Vagina (tissue), 2 donors: ENCODE results near the gene TMEM131L. TPM values are rescaled to one million over a fixed set of nuclear protein-coding genes. Genes with fewer than 3 reads are reported as not detected.
"Not testable (repeated sequence)": the region's sequence is repeated elsewhere in the genome, so short reads cannot be mapped to it uniquely, and the experiment has no call there.

ENCODE experiments used
- DNase-seq, 2 donors: peaks; one replicate each; pipeline ENCODE4 v3.0.0-alpha.2; 2017; ENCODE audit errors: extremely low spot score in 2 of 2
- H3K27ac ChIP-seq: fragments of 200-600 bp; sonication (generic); one replicate; pipeline ENCODE4 v1.5.1; 2019
- H3K27me3 ChIP-seq: fragments of 200-600 bp; sonication (generic); one replicate; pipeline ENCODE4 v1.5.1; 2019
- H3K36me3 ChIP-seq, 2 donors: fragments of 200-600 bp; sonication (generic); one replicate each; pipeline ENCODE4 v1.5.1; 2017 to 2019
- H3K4me1 ChIP-seq: fragments of 200-600 bp; sonication (generic); one replicate; pipeline ENCODE4 v1.5.1; 2019
- H3K4me3 ChIP-seq, 2 donors: fragments of 200-600 bp; sonication (generic); 1 replicate in 1 of 2; 2 replicates in 1 of 2; pipeline ENCODE4 v1.5.1; 2016 to 2019
- H3K9me3 ChIP-seq: fragments of 200-600 bp; sonication (generic); one replicate; pipeline ENCODE4 v1.5.1; 2019
- CTCF ChIP-seq, 3 experiments: fragments of 450-650 bp in 2 of 3; fragments of 200-600 bp in 1 of 3; sonication (generic) in 1 of 3; IDR thresholded peaks; one replicate each; pipeline ENCODE4 v1.5.1; 2017 to 2019; ENCODE audit warnings: antibody characterized with exemption in 3 of 3, mild to moderate bottlenecking in 2 of 3, moderate library complexity in 2 of 3
- POLR2A ChIP-seq, 2 donors: fragments of 450-650 bp; IDR thresholded peaks; one replicate each; pipeline ENCODE4 v1.6.1; 2017; ENCODE audit warnings: antibody characterized with exemption in 2 of 2, mild to moderate bottlenecking in 2 of 2, moderate library complexity in 2 of 2
- POLR2AphosphoS5 ChIP-seq, 2 donors: sonication (generic); formaldehyde crosslinking; IDR thresholded peaks; one replicate each; pipeline ENCODE4 v1.9.0; 2017; ENCODE audit warnings: antibody characterized with exemption in 2 of 2, mild to moderate bottlenecking in 2 of 2, low read depth in 1 of 2; ENCODE audit not compliant: insufficient read depth in 1 of 2
- intact Hi-C: fragments of 100-400 bp; cut with DNase I; formaldehyde crosslinking; loops from one replicate; pipeline ENCODE4 v1.15.1; 2023
- total RNA-seq: library from RNA; depleted of rRNA; stranded (reverse); fragments of >200 nt; gene quantifications from one replicate; pipeline ENCODE4 v1.2.3, GENCODE V29; 2016

The TMEM131L gene
- total RNA-seq, 1 donor from 2014 or later: 17.7 TPM

- H3K36me3 ChIP-seq: no peaks in the 10 kb centered on the region
- intact Hi-C loops: no loop called here
Observed at GRCh38 chr4:153451911-153452657, 14.1 kb upstream of the TMEM131L start.

GRCh38 chr4:153452658-153453378 is 13.3 kb upstream of the TMEM131L start:
- no peaks in the 10 kb centered on the region for H3K36me3 ChIP-seq
- no peaks in the 10 kb centered on the region for H3K4me1 ChIP-seq
- no peak for DNase-seq
- H3K27me3 ChIP-seq: no peaks in the 10 kb centered on the region
- no peaks in the 10 kb centered on the region for H3K9me3 ChIP-seq
- H3K27ac ChIP-seq: no peak overlapping the region
- TF ChIP-seq POLR2A (IDR thresholded peaks at IDR 0.05): no peak
- TF ChIP-seq POLR2AphosphoS5 (IDR thresholded peaks at IDR 0.05; ENCODE audit: insufficient read depth in 1 of 2, low read depth in 1 of 2): no peak
- TF ChIP-seq CTCF (IDR thresholded peaks at IDR 0.05): no peak
- H3K4me3 ChIP-seq: no peak overlapping the region
- intact Hi-C loops: no loop called here

More at GRCh38 chr4:153451911-153452657, 14.1 kb upstream of the TMEM131L start:
- H3K27me3 ChIP-seq: no peaks in the 10 kb centered on the region
- H3K4me1 ChIP-seq: no peaks in the 10 kb centered on the region
- no peak overlapping the region for H3K27ac ChIP-seq
- H3K4me3 ChIP-seq: no peak overlapping the region
- no peak for DNase-seq
- TF ChIP-seq CTCF (IDR thresholded peaks at IDR 0.05) (no peak), POLR2A (IDR thresholded peaks at IDR 0.05) (no peak), POLR2AphosphoS5 (IDR thresholded peaks at IDR 0.05; ENCODE audit: insufficient read depth in 1 of 2, low read depth in 1 of 2) (no peak)
- no peaks in the 10 kb centered on the region for H3K9me3 ChIP-seq

- intact Hi-C loops: no loop called here
- Histone ChIP-seq H3K27ac (no peak overlapping the region), H3K36me3 (no peaks in the 10 kb centered on the region), H3K27me3 (no peaks in the 10 kb centered on the region), H3K9me3 (no peaks in the 10 kb centered on the region), H3K4me1 (no peaks in the 10 kb centered on the region), H3K4me3 (no peak overlapping the region)
- no peak for DNase-seq
- TF ChIP-seq POLR2A (IDR thresholded peaks at IDR 0.05) (no peak), POLR2AphosphoS5 (IDR thresholded peaks at IDR 0.05; ENCODE audit: insufficient read depth in 1 of 2, low read depth in 1 of 2) (no peak), CTCF (IDR thresholded peaks at IDR 0.05) (no peak)
Observed at GRCh38 chr4:153453402-153453801, 12.8 kb upstream of the TMEM131L start.

GRCh38 chr4:153458969-153459368 is 7.2 kb upstream of the TMEM131L start:
- no peak for TF ChIP-seq POLR2A (IDR thresholded peaks at IDR 0.05)
- no peak for TF ChIP-seq CTCF (IDR thresholded peaks at IDR 0.05)
- TF ChIP-seq POLR2AphosphoS5 (IDR thresholded peaks at IDR 0.05; ENCODE audit: insufficient read depth in 1 of 2, low read depth in 1 of 2): no peak
- DNase-seq: no peak
- Histone ChIP-seq H3K9me3 (no peaks in the 10 kb centered on the region), H3K36me3 (no peaks in the 10 kb centered on the region), H3K4me3 (no peak overlapping the region), H3K27me3 (no peaks in the 10 kb centered on the region), H3K27ac (no peak overlapping the region), H3K4me1 (no peaks in the 10 kb centered on the region)
- intact Hi-C loops: no loop called here

GRCh38 chr4:153461549-153461948 is 4.6 kb upstream of the TMEM131L start:
- intact Hi-C loops, DNase-seq, H3K27me3 ChIP-seq, H3K4me3 ChIP-seq, H3K27ac ChIP-seq, H3K9me3 ChIP-seq, H3K4me1 ChIP-seq, H3K36me3 ChIP-seq: not testable (repeated sequence)
